Measurements from ENCODE around the gene CLEC19A.

DNA sequence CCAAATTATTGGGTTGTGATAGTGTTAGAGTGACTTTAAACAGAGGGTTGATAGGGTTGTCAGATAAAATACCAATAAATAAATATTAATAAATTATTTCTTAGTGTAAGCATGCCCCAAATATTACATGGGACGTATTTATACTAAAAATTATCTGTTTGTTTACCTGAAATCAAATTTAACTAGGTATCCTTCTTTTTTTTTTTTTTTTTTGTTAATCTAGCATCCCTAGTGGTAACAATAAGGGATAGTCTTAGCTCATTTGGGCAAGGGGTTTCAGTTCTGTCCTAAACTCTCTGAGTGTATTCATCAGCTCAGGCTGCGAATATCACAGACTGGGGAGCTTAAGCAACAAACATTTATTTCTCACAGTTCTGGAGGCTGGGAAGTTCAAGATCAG is 1.3 kb downstream of the CLEC19A start:
- TF ChIP-seq POLR2A (IDR thresholded peaks at IDR 0.05; ENCODE audit: low read depth, low read length) = no peak
- no peak for TF ChIP-seq POU2F2 (IDR thresholded peaks at IDR 0.05; ENCODE audit: low read depth, low read length)
- no peak for TF ChIP-seq POLR2AphosphoS5 (IDR thresholded peaks at IDR 0.05; ENCODE audit: low read depth, low read length)
- TF ChIP-seq TAF1 (IDR thresholded peaks at IDR 0.05; ENCODE audit: low read depth, low read length) = no peak
- TF ChIP-seq SPI1 (IDR thresholded peaks at IDR 0.05; ENCODE audit: low read depth, low read length) = no peak

All from GM12891 (cell line).